Neural progenitor cell (in vitro differentiated cells): ENCODE data around the gene RNF26. TPM values are rescaled to one million over a fixed set of nuclear protein-coding genes. Genes with fewer than 3 reads are reported as not detected.

ENCODE experiments used
- DNase-seq: peaks from one replicate; pipeline ENCODE4 v3.0.0-alpha.2; 2016; ENCODE audit warnings: low spot score
- H2AFZ ChIP-seq: fragments of 200-600 bp; sonication (generic); replicated peaks from 2 replicates; pipeline ENCODE4 v1.6.1; 2016; ENCODE audit warnings: antibody characterized with exemption
- H3F3A ChIP-seq: fragments of 200-600 bp; sonication (generic); 2 replicates; pipeline ENCODE4 v1.6.1; 2016; ENCODE audit warnings: antibody characterized with exemption, low read depth
- H3K27ac ChIP-seq: fragments of 200-600 bp; sonication (generic); 2 replicates; pipeline ENCODE4 v1.5.1; 2016; ENCODE audit warnings: mild to moderate bottlenecking
- H3K27me3 ChIP-seq: fragments of 200-600 bp; sonication (generic); 2 replicates; pipeline ENCODE4 v1.6.1; 2016; ENCODE audit warnings: mild to moderate bottlenecking, moderate library complexity
- H3K36me3 ChIP-seq: fragments of 200-600 bp; sonication (generic); 2 replicates; pipeline ENCODE4 v1.5.1; 2016
- H3K4me1 ChIP-seq: fragments of 200-600 bp; sonication (generic); 2 replicates; pipeline ENCODE4 v1.6.1; 2016; ENCODE audit warnings: mixed run types
- H3K4me2 ChIP-seq: fragments of 200-600 bp; sonication (generic); 2 replicates; pipeline ENCODE4 v1.6.1; 2016
- H3K4me3 ChIP-seq: fragments of 200-600 bp; sonication (generic); 2 replicates; pipeline ENCODE4 v1.5.1; 2016
- H3K79me2 ChIP-seq: fragments of 200-600 bp; sonication (generic); 2 replicates; pipeline ENCODE4 v1.6.1; 2016; ENCODE audit warnings: low read depth
- H3K9ac ChIP-seq: fragments of 200-600 bp; sonication (generic); 2 replicates; pipeline ENCODE4 v1.6.1; 2016
- H3K9me3 ChIP-seq: fragments of 200-600 bp; sonication (generic); 2 replicates; pipeline ENCODE4 v1.5.1; 2016; ENCODE audit warnings: low read depth
- H4K20me1 ChIP-seq: fragments of 200-600 bp; sonication (generic); 2 replicates; pipeline ENCODE4 v1.6.1; 2016; ENCODE audit warnings: low read depth
- H3K27ac Mint-ChIP-seq: 3 replicates; pipeline ENCODE4 v1.8.0; 2021; ENCODE audit warnings: mixed read lengths
- H3K27me3 Mint-ChIP-seq: 2 replicates; pipeline ENCODE4 v1.8.0; 2022; ENCODE audit warnings: low read depth, mild to moderate bottlenecking, inconsistent platforms, moderate library complexity, mixed read lengths; ENCODE audit not compliant: insufficient read depth
- H3K36me3 Mint-ChIP-seq: 3 replicates; pipeline ENCODE4 v1.8.0; 2021; ENCODE audit warnings: mixed read lengths
- H3K4me1 Mint-ChIP-seq: 3 replicates; pipeline ENCODE4 v1.8.0; 2021; ENCODE audit warnings: mixed read lengths
- H3K4me3 Mint-ChIP-seq: 3 replicates; pipeline ENCODE4 v1.8.0; 2021; ENCODE audit warnings: mild to moderate bottlenecking, moderate library complexity, mixed read lengths
- H3K9me3 Mint-ChIP-seq: 3 replicates; pipeline ENCODE4 v1.8.0; 2020; ENCODE audit warnings: mixed read lengths
- CTCF ChIP-seq: fragments of 200-600 bp; sonication (generic); IDR thresholded peaks from 2 replicates; pipeline ENCODE4 v1.5.1; 2017; ENCODE audit warnings: antibody characterized with exemption, mild to moderate bottlenecking
- EZH2 ChIP-seq: fragments of 200-600 bp; sonication (generic); IDR thresholded peaks from 2 replicates; pipeline ENCODE4 v1.6.1; 2017; ENCODE audit warnings: antibody characterized with exemption, mild to moderate bottlenecking, moderate library complexity
- EZH2phosphoT487 ChIP-seq: fragments of 200-600 bp; sonication (generic); IDR thresholded peaks from 2 replicates; pipeline ENCODE4 v1.6.1; 2017; ENCODE audit warnings: antibody characterized with exemption
- total RNA-seq: library from RNA; depleted of rRNA; stranded (reverse); fragments of >200 nt; gene quantifications from 2 replicates; pipeline ENCODE4 v1.2.3, GENCODE V29; 2015; ENCODE audit warnings: low replicate concordance

Gene RNF26
- total RNA-seq, 1 donor from 2014 or later = 17.1 TPM

- Histone ChIP-seq H4K20me1 (peaks cover 40% of the 10 kb centered on the region), H3K9me3 (no peaks in the 10 kb centered on the region), H3K4me1 (peaks cover 30% of the 10 kb centered on the region), H3K4me3 (no peak overlapping the region), H3K27me3 (peaks cover 48% of the 10 kb centered on the region), H2AFZ (no peak overlapping the region), H3K4me2 (no peak overlapping the region), H3K36me3 (no peaks in the 10 kb centered on the region), H3K9ac (no peak overlapping the region), H3K27ac (no peak overlapping the region), H3F3A (peaks cover 29% of the 10 kb centered on the region), H3K79me2 (no peaks in the 10 kb centered on the region)
- Mint-ChIP-seq H3K4me3 (peak overlapping the region; percentile 75), H3K27ac (no peak overlapping the region), H3K27me3 (peaks cover 26% of the 10 kb centered on the region), H3K36me3 (peaks cover 10% of the 10 kb centered on the region), H3K4me1 (peaks cover 39% of the 10 kb centered on the region), H3K9me3 (peaks cover 2% of the 10 kb centered on the region)
- TF ChIP-seq EZH2phosphoT487 (no peak), CTCF (no peak), EZH2 (no peak)
- DNase-seq = no peak
Measured at GRCh38 chr11:119362741-119363080, 28.4 kb downstream of the RNF26 start.

DNA sequence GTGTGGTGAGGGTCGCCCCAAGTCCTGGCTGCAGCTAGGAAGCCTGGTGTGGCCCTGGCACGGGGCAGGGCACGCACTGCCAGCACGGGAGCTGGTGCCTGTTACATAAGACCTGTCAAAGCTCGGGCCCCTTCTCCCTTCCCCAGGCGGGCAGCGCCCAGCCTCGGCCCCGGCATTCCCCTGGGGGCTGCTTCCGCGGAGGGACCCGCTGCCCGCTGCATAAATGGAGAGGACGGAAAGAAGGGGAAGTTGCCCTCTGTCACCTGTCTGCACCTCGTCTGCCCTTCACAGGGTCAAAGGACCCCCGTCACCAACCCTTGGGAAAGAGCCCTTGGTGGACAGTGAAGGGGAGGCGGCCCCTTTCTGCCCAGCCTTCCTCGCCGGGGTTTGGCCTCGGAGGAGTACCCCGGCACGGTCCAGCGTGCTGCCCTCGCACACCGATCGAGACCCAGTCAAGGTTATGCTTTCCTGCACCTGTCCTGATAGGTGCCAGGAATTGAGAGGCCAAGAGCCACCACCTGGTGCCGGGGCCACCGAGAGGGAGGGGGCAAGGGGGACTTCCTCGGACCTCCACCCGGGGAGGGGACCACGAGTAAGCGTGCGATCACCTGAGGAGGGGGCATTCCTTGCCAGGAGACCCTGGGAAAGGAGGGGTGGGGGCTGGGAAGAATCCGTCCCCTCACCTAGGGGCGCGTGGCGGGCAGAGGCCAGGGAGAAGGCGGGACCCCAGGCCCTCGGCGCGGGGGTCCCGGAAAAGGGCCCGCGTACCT, 28.9 kb downstream of the RNF26 start:
- Histone ChIP-seq H3K9me3 (no peaks in the 10 kb centered on the region), H3K79me2 (no peaks in the 10 kb centered on the region), H3K27ac (no peak overlapping the region), H3K4me3 (peak overlapping the region; percentile 48), H3K36me3 (no peaks in the 10 kb centered on the region), H3K27me3 (peaks cover 46% of the 10 kb centered on the region), H3F3A (peaks cover 29% of the 10 kb centered on the region), H2AFZ (no peak overlapping the region), H3K4me2 (peak overlapping the region; percentile 80), H4K20me1 (peaks cover 40% of the 10 kb centered on the region), H3K9ac (no peak overlapping the region), H3K4me1 (peaks cover 30% of the 10 kb centered on the region)
- Mint-ChIP-seq H3K9me3 (peaks cover 2% of the 10 kb centered on the region), H3K4me3 (peak overlapping the region; percentile 75), H3K27me3 (peaks cover 24% of the 10 kb centered on the region), H3K4me1 (peaks cover 42% of the 10 kb centered on the region), H3K36me3 (peaks cover 8% of the 10 kb centered on the region), H3K27ac (no peak overlapping the region)
- TF ChIP-seq EZH2 (peak; percentile 51), CTCF (no peak)
- no peak for DNase-seq

DNA sequence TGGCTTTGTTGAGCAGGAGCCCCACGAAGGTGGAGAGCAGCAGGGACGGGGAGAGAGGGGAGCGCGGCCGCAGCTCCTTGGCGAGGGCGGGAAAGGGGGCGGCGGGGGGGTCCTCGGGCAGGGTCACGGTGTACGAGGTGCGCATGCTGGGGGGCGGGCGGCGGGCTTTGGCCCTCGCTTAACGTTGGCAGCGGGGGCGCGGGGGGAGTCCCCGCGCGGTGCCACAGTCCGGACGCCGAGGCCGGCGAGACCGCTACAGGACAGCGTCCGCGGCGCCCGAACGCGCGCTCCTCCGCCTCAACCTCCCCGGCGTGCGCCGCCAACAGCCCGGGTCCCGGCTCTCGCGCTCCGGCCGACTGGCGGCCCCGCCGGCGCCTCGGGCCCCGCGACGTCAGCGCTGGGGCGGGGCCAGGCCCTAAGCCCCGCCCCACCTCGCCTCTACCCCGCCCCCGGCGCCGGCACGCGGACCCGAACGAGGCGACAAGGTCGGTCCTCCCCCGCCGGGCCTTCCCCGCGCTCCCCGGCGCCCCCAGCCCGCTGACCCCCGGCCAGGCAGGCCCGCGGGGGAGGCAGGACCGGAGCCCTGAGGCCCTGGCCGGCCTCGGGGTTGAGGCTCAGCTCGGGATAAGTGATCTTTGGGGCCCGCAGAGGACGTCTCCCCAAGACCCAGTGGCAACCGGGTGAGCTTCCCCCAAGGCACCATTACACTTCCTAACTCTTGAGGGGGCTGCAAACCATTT, 29.7 kb downstream of the RNF26 start:
- Mint-ChIP-seq H3K4me1 (peaks cover 49% of the 10 kb centered on the region), H3K9me3 (peaks cover 2% of the 10 kb centered on the region), H3K27me3 (peaks cover 24% of the 10 kb centered on the region), H3K4me3 (peak overlapping the region; percentile 83), H3K36me3 (peaks cover 3% of the 10 kb centered on the region), H3K27ac (no peak overlapping the region)
- Histone ChIP-seq H3K27ac (no peak overlapping the region), H3K27me3 (peaks cover 46% of the 10 kb centered on the region), H3K9me3 (no peaks in the 10 kb centered on the region), H3K79me2 (no peaks in the 10 kb centered on the region), H3K9ac (no peak overlapping the region), H3K4me3 (peak overlapping the region; percentile 48), H2AFZ (no peak overlapping the region), H3K36me3 (no peaks in the 10 kb centered on the region), H3K4me2 (peak overlapping the region; percentile 80), H3F3A (peaks cover 29% of the 10 kb centered on the region), H3K4me1 (peaks cover 32% of the 10 kb centered on the region), H4K20me1 (peaks cover 40% of the 10 kb centered on the region)
- DNase-seq = peak; percentile 86
- TF ChIP-seq EZH2 (peak; percentile 14), EZH2phosphoT487 (no peak), CTCF (no peak)
